GM21717 (cell line): ENCODE data around the gene PRRC2B.
"Not testable (repeated sequence)": the region's sequence is repeated elsewhere in the genome, so short reads cannot be mapped to it uniquely, and the experiment has no call there.

Experiments
- ATAC-seq: cut with Tn5 transposase; IDR thresholded peaks from one replicate; pipeline ENCODE4 v1.9.1; 2021; ENCODE audit warnings: mild to moderate bottlenecking, moderate library complexity; ENCODE audit not compliant: unreplicated experiment

Gene PRRC2B

GRCh38 chr9:131528886-131529505 lies 135.1 kb downstream of the PRRC2B start:
- no peak for ATAC-seq

- no peak for ATAC-seq
Measured at GRCh38 chr9:131529597-131530545, 136.0 kb downstream of the PRRC2B start.

DNA sequence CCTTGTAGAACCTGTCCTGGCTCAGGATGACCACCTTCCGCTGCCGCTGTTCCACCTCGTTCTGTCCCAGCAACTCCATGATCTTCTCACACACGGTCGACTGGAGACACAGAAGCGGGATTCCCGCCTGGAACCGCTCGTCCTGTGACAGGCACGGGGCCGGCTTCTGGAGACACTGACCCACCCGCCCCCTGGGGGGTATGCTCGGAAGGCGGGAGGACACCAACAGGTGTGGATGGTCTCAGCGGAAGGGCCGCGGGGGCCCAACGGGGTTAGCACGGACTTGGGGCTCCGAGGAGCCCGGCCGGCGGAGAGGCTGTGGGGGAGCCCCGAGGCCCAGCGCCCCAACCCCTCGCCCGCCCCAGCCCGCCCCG lies 136.6 kb downstream of the PRRC2B start:
- peak; percentile 6 for ATAC-seq

GRCh38 chr9:131530920-131531832 lies 137.3 kb downstream of the PRRC2B start, which contains the start of gene UCK1:
TSS of gene UCK1 (minus strand) at chr9:131531263. CDS start at chr9:131531174, 89 bp downstream.
- ATAC-seq, result peak; percentile 62

DNA sequence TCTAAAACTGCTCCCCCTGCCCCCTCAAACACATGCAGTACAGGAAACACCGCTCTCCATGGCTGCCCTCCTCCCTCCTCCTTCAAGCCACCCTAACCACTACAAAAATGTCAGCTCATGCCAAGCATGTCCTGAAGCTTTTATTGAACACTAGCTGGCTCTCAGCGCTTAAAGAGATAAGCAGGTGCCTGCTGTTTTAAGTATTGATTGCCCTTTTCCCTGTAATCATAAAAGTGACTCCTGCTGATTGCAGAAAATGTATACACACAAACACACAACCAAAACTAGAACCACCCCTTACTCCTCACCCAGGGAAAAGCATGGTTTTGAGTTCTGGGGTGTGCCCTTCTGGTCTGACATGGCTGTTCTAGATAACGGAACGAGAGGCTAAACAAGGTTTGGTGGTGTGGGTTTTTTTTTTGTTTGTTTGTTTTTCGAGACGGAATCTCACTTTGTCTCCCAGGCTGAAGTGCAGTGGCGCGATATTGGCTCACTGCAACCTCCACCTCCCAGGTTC lies 140.9 kb downstream of the PRRC2B start:
- no peak for ATAC-seq

DNA sequence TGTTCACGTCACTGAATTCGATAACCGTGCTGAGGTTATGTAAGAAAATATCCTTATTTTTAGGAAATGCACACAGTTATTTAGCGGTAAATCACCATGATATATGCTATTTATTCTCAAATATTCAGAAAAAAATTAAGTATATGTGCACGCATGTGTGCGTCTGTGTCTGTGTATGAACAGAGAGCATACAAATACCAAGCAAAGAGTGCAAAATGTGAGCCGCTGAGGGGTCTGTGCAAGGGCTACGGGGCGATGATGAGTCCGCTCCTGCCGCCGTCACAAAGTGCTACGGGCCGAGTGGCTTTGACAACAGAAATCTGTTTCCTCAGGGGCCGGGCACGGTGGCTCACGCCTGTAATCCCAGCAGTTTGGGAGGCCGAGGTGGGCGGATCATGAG lies 144.1 kb downstream of the PRRC2B start:
- no peak for ATAC-seq

DNA sequence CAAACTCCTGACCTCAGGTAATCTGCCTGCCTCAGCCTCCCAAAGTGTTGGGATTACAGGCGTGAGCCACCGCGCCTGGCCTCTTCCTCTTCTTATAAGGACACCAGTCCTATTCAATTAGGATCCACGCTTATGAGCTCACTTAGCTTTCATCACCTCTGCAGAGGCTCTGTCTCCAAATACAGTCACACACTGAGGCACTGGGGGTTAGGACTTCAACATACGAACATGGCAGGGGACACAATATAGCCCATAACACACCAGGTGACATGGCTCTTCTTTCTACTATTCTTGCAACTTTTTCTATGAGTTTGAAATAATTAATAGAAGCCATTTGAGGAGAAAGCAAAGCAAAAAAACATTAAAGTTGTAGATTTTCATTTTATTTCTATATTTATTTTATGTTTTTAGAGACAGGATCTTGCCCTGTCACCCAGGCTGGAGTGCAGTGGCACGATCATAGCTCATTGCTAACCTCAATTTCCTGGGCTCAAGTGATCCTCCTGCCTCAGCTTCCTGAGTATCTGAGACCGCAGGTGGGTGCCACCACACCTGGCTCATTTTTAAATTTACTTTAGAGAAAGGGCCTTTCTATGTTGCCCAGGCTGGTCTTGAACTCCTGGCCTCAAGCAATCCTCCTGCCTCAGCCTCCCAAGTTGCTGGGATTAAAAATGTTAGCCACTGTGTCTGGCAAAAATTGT lies 145.5 kb downstream of the PRRC2B start:
- ATAC-seq, result no peak

DNA sequence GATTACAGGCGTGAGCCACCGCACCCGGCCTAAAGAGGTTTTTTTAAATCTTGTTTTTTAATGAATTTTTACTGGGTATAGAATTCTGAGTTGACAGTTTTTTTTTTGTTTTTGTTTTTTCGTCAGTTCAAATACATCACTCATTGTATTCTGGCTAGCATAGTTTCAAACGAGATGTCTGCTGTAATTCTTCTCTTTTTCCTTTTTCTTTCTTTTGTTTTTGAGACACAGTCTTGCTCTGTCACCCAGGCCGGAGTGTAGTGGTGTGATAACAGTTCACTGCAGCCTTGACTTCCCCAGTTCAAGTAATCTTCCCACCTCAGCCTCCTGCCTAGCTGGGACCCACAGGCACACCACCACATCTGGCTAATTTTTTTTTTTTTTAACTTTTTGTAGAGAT lies 149.3 kb downstream of the PRRC2B start:
- no peak for ATAC-seq

DNA sequence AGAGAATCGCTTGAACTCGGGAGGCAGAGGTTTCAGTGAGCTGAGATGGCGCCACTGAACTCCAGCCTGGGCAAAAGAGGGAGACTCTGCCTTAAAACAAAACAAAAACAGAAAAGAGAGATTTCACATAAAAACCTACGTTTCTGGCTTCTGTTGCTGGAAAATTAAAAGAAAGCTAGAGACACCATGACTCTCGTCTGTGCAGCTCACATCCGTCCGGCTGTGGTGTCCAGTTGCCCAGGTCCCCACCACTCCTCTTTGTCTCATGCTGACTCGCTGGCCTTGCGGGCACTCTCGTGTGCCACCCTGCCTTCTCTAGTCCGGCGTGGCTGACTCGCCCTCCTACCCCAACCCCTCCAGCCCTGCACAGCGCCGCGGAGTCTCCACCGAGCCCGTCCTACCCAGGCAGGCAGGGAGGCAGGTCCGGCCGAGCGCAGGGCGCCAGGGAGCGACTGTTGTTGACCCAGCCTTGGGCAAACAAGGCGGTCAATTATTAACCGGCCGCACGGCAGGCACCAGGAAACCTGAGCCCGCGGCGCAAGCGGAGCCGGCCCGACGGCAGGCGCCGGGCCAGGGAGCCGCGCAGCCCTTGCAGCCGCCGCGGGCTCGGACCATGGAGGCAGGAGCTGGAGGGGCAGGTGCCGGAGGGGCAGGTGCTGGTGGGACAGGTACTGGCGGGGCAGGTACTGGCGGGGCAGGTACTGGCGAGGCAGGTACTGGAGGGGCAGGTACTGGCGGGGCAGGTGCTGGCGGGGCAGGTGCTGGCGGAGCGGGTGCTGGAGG lies 151.3 kb downstream of the PRRC2B start, which contains the start of gene PRRT1B:
TSS of gene PRRT1B (plus strand) at position 521 of the 783 bp plus-strand sequence. CDS start at position 614, 93 bp downstream.
- ATAC-seq, result no peak

GRCh38 chr9:131545786-131546335 lies 152.0 kb downstream of the PRRC2B start:
- no peak for ATAC-seq

GRCh38 chr9:131546336-131547084 lies 152.6 kb downstream of the PRRC2B start:
- ATAC-seq, result no peak

GRCh38 chr9:131549186-131549585 lies 155.3 kb downstream of the PRRC2B start:
- ATAC-seq, result not testable (repeated sequence)
